Posterior cingulate gyrus (tissue), 11 donors: Measurements from ENCODE around the gene TMEM170A.

Source experiments
- DNase-seq, 10 donors: peaks; one replicate each; pipeline versions ENCODE4 v3.0.0 to v3.0.0-alpha.2; 2020 to 2021; ENCODE audit warnings: mixed read lengths in 3 of 10
- intact Hi-C: fragments of 100-400 bp; cut with DNase I; formaldehyde crosslinking; loops from one replicate; pipeline ENCODE4 v1.15.1; 2023

TMEM170A gene

GRCh38 chr16:75482434-75483205, 18.1 kb upstream of the TMEM170A start:
- DNase-seq: peak in 1 of 10 donors; percentile 39
- intact Hi-C loops: no loop called here

GRCh38 chr16:75481475-75481874, 17.0 kb upstream of the TMEM170A start:
- peak in 1 of 10 donors; percentile 29 for DNase-seq
- intact Hi-C loops: no loop called here

GRCh38 chr16:75479421-75479990, 15.0 kb upstream of the TMEM170A start:
- DNase-seq: peak in 1 of 10 donors; percentile 64
- intact Hi-C loops: no loop called here

- peak in 1 of 10 donors; percentile 54 for DNase-seq
- intact Hi-C loops: no loop called here
Measured at GRCh38 chr16:75478480-75479345, 14.2 kb upstream of the TMEM170A start.

- peak in 1 of 10 donors; percentile 66 for DNase-seq
- intact Hi-C loops: no loop called here
Measured at GRCh38 chr16:75477680-75478473, 13.4 kb upstream of the TMEM170A start.

GRCh38 chr16:75476817-75477216, 12.3 kb upstream of the TMEM170A start:
- intact Hi-C loops: no loop called here
- peak in 1 of 10 donors; percentile 21 for DNase-seq

- intact Hi-C loops: no loop called here
- DNase-seq: no peak
Measured at GRCh38 chr16:75475420-75475847, 10.9 kb upstream of the TMEM170A start.

GRCh38 chr16:75472908-75473877, 8.7 kb upstream of the TMEM170A start:
- peak in 2 of 10 donors; percentile 39 to 57 for DNase-seq
- intact Hi-C loops: loop anchor here (5.0 kb wide), 1 partner anchor 289 kb away; no protein-coding TSS in a partner anchor

- intact Hi-C loops: loop anchor here (1.0 to 5.0 kb wide), 3 partner anchors 45 to 290 kb away; no protein-coding TSS in a partner anchor
- DNase-seq: peak in 7 of 10 donors; percentile 50 to 89 (median 64)
Measured at GRCh38 chr16:75471723-75472633, 7.5 kb upstream of the TMEM170A start.

- DNase-seq: no peak
- intact Hi-C loops: loop anchor here (10.0 kb wide), 1 partner anchor 158 kb away; the partner anchor contains the start of gene ADAT1
Measured at GRCh38 chr16:75466760-75467159, 2.3 kb upstream of the TMEM170A start.

- peak in 7 of 10 donors; percentile 18 to 89 (median 28) for DNase-seq
- intact Hi-C loops: loop anchor here (2.0 to 10.0 kb wide), 2 partner anchors 31 to 161 kb away; partner anchors contain the start of genes ADAT1 and CFDP1
Measured at GRCh38 chr16:75463389-75464121, 934 bp downstream of the TMEM170A start.

GRCh38 chr16:75462806-75463205, 1.7 kb downstream of the TMEM170A start:
- peak in 1 of 10 donors; percentile 2 for DNase-seq
- intact Hi-C loops: loop anchor here (10.0 kb wide), 1 partner anchor 162 kb away; the partner anchor contains the start of gene ADAT1

- intact Hi-C loops: loop anchor here (10.0 kb wide), 1 partner anchor 163 kb away; the partner anchor contains the start of gene ADAT1
- peak in 1 of 10 donors; percentile 7 for DNase-seq
Measured at GRCh38 chr16:75461575-75461974, 2.9 kb downstream of the TMEM170A start.

- intact Hi-C loops: loop anchor here (10.0 kb wide), 1 partner anchor 164 kb away; the partner anchor contains the start of gene ADAT1
- peak in 1 of 10 donors; percentile 14 for DNase-seq
Measured at GRCh38 chr16:75460446-75460845, 4.0 kb downstream of the TMEM170A start.

GRCh38 chr16:75459691-75460090, 4.8 kb downstream of the TMEM170A start:
- no peak for DNase-seq

GRCh38 chr16:75458439-75458838, 6.0 kb downstream of the TMEM170A start:
- no peak for DNase-seq
- intact Hi-C loops: no loop called here

More at GRCh38 chr16:75459691-75460090, 4.8 kb downstream of the TMEM170A start:
- intact Hi-C loops: loop anchor here (10.0 kb wide), 1 partner anchor 165 kb away; the partner anchor contains the start of gene ADAT1
